GM23338 (cell line): ENCODE data around the gene TFEB. TPM values are rescaled to one million over a fixed set of nuclear protein-coding genes. Genes with fewer than 3 reads are reported as not detected.

Experiments used
- ATAC-seq: fragments of 200-7000 bp; cut with Tn5 transposase; 3 replicates; pipeline ENCODE4 v1.9.1; 2020
- DNase-seq: peaks from one replicate; pipeline ENCODE4 v3.0.0-alpha.2; 2015; ENCODE audit warnings: low spot score
- H2AFZ ChIP-seq: fragments of 200-600 bp; sonication (generic); 2 replicates; pipeline ENCODE4 v1.8.0; 2016; ENCODE audit warnings: antibody characterized with exemption, mild to moderate bottlenecking, moderate library complexity
- H3F3A ChIP-seq: fragments of 200-600 bp; sonication (generic); replicated peaks from 2 replicates; pipeline ENCODE4 v1.8.0; 2017; ENCODE audit warnings: antibody characterized with exemption, mixed run types, low read depth
- H3K27ac ChIP-seq: fragments of 200-600 bp; sonication (generic); 2 replicates; pipeline ENCODE4 v1.6.1; 2016; ENCODE audit warnings: low read depth
- H3K27me3 ChIP-seq: fragments of 200-600 bp; sonication (generic); 2 replicates; pipeline ENCODE4 v1.8.0; 2016; ENCODE audit warnings: mild to moderate bottlenecking, mixed run types, moderate library complexity; ENCODE audit not compliant: insufficient read depth
- H3K36me3 ChIP-seq: fragments of 200-600 bp; sonication (generic); 2 replicates; pipeline ENCODE4 v1.8.0; 2016; ENCODE audit warnings: mild to moderate bottlenecking; ENCODE audit not compliant: insufficient read depth
- H3K4me1 ChIP-seq: fragments of 200-600 bp; sonication (generic); 2 replicates; pipeline ENCODE4 v1.8.0; 2016; ENCODE audit warnings: mild to moderate bottlenecking, moderate library complexity; ENCODE audit not compliant: insufficient read depth
- H3K4me2 ChIP-seq: fragments of 200-600 bp; sonication (generic); 2 replicates; pipeline ENCODE4 v1.7.1; 2017; ENCODE audit warnings: mixed run types
- H3K4me3 ChIP-seq: fragments of 200-600 bp; sonication (generic); 2 replicates; pipeline ENCODE4 v1.6.1; 2016; ENCODE audit warnings: mixed run types
- H3K79me2 ChIP-seq: fragments of 200-600 bp; sonication (generic); replicated peaks from 2 replicates; pipeline ENCODE4 v1.8.0; 2017; ENCODE audit warnings: mild to moderate bottlenecking; ENCODE audit not compliant: insufficient read depth
- H3K9me2 ChIP-seq: fragments of 200-600 bp; sonication (generic); 2 replicates; pipeline ENCODE4 v1.8.0; 2017; ENCODE audit not compliant: insufficient read depth
- H4K20me1 ChIP-seq: fragments of 200-600 bp; sonication (generic); replicated peaks from 2 replicates; pipeline ENCODE4 v1.8.0; 2017; ENCODE audit warnings: mild to moderate bottlenecking; ENCODE audit not compliant: insufficient read depth
- H3K27ac Mint-ChIP-seq: 2 replicates; pipeline ENCODE4 v1.8.0; 2020; ENCODE audit warnings: inconsistent platforms, mild to moderate bottlenecking, moderate library complexity, mixed read lengths
- H3K27me3 Mint-ChIP-seq: 3 replicates; pipeline ENCODE4 v1.8.0; 2022; ENCODE audit warnings: low read depth, mild to moderate bottlenecking, moderate library complexity, mixed read lengths, inconsistent platforms; ENCODE audit not compliant: insufficient read depth, poor library complexity
- H3K36me3 Mint-ChIP-seq: 3 replicates; pipeline ENCODE4 v1.8.0; 2021; ENCODE audit warnings: low read depth, mild to moderate bottlenecking, inconsistent platforms, moderate library complexity, mixed read lengths
- H3K4me1 Mint-ChIP-seq: 3 replicates; pipeline ENCODE4 v1.8.0; 2020; ENCODE audit warnings: mild to moderate bottlenecking, inconsistent platforms, mixed read lengths
- H3K4me3 Mint-ChIP-seq: 3 replicates; pipeline ENCODE4 v1.8.0; 2021; ENCODE audit warnings: moderate library complexity, mild to moderate bottlenecking, inconsistent platforms, mixed read lengths
- H3K9me3 Mint-ChIP-seq: 3 replicates; pipeline ENCODE4 v1.8.0; 2020; ENCODE audit warnings: moderate library complexity, mild to moderate bottlenecking, inconsistent platforms, mixed read lengths
- CREB1 ChIP-seq: fragments of 250-450 bp; sonication (Bioruptor Pico); IDR thresholded peaks from 2 replicates; pipeline ENCODE4 v1.5.0; 2020; ENCODE audit warnings: low read depth, mild to moderate bottlenecking, moderate library complexity
- EZH2 ChIP-seq: fragments of 200-600 bp; sonication (generic); IDR thresholded peaks from one replicate; pipeline ENCODE4 v1.8.0; 2017; ENCODE audit warnings: antibody characterized with exemption, mild to moderate bottlenecking, low read depth; ENCODE audit not compliant: unreplicated experiment
- EZH2phosphoT487 ChIP-seq: fragments of 200-600 bp; sonication (generic); IDR thresholded peaks from one replicate; pipeline ENCODE4 v1.8.1; 2018; ENCODE audit warnings: antibody characterized with exemption; ENCODE audit not compliant: unreplicated experiment
- JUNB ChIP-seq: IDR thresholded peaks from one replicate; pipeline ENCODE4 v1.6.1; 2016; ENCODE audit warnings: antibody characterized with exemption; ENCODE audit not compliant: unreplicated experiment
- NANOG ChIP-seq: IDR thresholded peaks from 2 replicates; pipeline ENCODE4 v1.6.1; 2016; ENCODE audit warnings: antibody characterized with exemption, borderline replicate concordance
- POLR2AphosphoS5 ChIP-seq: IDR thresholded peaks from 2 replicates; pipeline ENCODE4 v1.6.1; 2016; ENCODE audit warnings: antibody characterized with exemption, low read depth
- STAT1 ChIP-seq: IDR thresholded peaks from one replicate; pipeline ENCODE4 v1.6.1; 2016; ENCODE audit warnings: antibody characterized with exemption; ENCODE audit not compliant: unreplicated experiment
- ZNF114 ChIP-seq: fragments of 250-450 bp; sonication (Bioruptor Pico); IDR thresholded peaks from 2 replicates; pipeline ENCODE4 v1.5.0; 2020; ENCODE audit warnings: mild to moderate bottlenecking, moderate library complexity
- ZNF331 ChIP-seq: fragments of 250-450 bp; sonication (Bioruptor Pico); IDR thresholded peaks from 2 replicates; pipeline ENCODE4 v1.5.0; 2020; ENCODE audit warnings: low read depth, mild to moderate bottlenecking, moderate library complexity
- polyA plus RNA-seq: library from polyadenylated mRNA; unstranded; fragments of >200 nt; fragmentation: Nextera tagmentation; extraction: Ambion mirVana; gene quantifications from 2 replicates; pipeline ENCODE4 v1.2.1, GENCODE V29; 2016
- total RNA-seq: library from RNA; depleted of rRNA; stranded (reverse); fragments of >200 nt; shearing (Covaris generic); gene quantifications from 2 replicates; pipeline ENCODE4 v1.2.3, GENCODE V29; 2014
- TF ChIP-seq, protein P1 (sequence below), 2 experiments: fragments of 200-600 bp in 1 of 2; sonication (generic) in 1 of 2; conservative IDR thresholded peaks; 2 replicates each; pipeline versions ENCODE4 v1.5.1 to v1.6.1; 2016 to 2017; ENCODE audit warnings: antibody characterized with exemption in 2 of 2, low read depth in 2 of 2, mild to moderate bottlenecking in 2 of 2, moderate library complexity in 1 of 2
- TF ChIP-seq, protein P2 (sequence below): IDR thresholded peaks from 2 replicates; pipeline ENCODE4 v1.6.1; 2016; ENCODE audit warnings: antibody characterized with exemption
- TF ChIP-seq, protein P3 (sequence below): IDR thresholded peaks from one replicate; pipeline ENCODE4 v1.6.1; 2018; ENCODE audit warnings: antibody characterized with exemption; ENCODE audit not compliant: unreplicated experiment

The TFEB gene
- total and polyA plus RNA-seq, 2 experiments from 2014 or later, result 1.3 to 4.3 TPM

DNA sequence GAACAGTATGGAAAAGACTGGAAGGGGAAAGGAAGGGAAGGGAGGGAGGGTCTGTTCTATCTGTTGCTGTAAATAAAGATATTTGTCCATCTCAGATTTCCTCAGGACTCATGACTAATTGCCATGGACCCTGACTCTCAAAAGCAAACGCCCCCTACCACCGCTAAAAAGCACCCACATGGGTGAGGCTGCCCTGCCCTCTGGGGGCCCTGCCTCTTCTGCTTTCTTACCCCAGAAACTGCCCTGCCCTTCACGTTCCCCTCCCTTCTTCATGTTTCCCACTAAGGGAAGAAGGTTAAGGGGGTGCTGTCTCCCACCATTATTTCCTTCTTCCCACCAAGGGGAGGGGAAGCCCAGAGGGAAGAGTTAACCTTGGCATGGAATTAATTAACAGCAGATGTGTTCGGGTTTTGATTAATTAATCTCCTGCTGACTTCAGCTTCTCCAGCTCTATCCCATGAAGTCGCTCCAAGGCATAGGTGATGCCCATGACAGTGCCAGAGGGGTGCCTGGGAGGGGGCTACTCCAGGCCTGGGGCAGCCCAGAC is 81.2 kb downstream of the TFEB start:
- Histone ChIP-seq H3K27me3 (no peaks in the 10 kb centered on the region), H3K4me1 (peaks cover 3% of the 10 kb centered on the region; the same call in 1 of the 2 replicates), H3F3A (no peaks in the 10 kb centered on the region), H3K4me3 (no peak overlapping the region), H3K4me2 (no peak overlapping the region), H3K27ac (no peak overlapping the region), H4K20me1 (no peaks in the 10 kb centered on the region), H3K9me2 (no peaks in the 10 kb centered on the region), H3K79me2 (no peaks in the 10 kb centered on the region), H3K36me3 (no peaks in the 10 kb centered on the region), H2AFZ (no peak overlapping the region)
- no peak for DNase-seq
- TF ChIP-seq, protein P1, sequence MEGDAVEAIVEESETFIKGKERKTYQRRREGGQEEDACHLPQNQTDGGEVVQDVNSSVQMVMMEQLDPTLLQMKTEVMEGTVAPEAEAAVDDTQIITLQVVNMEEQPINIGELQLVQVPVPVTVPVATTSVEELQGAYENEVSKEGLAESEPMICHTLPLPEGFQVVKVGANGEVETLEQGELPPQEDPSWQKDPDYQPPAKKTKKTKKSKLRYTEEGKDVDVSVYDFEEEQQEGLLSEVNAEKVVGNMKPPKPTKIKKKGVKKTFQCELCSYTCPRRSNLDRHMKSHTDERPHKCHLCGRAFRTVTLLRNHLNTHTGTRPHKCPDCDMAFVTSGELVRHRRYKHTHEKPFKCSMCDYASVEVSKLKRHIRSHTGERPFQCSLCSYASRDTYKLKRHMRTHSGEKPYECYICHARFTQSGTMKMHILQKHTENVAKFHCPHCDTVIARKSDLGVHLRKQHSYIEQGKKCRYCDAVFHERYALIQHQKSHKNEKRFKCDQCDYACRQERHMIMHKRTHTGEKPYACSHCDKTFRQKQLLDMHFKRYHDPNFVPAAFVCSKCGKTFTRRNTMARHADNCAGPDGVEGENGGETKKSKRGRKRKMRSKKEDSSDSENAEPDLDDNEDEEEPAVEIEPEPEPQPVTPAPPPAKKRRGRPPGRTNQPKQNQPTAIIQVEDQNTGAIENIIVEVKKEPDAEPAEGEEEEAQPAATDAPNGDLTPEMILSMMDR (conservative IDR thresholded peaks at IDR 0.05; ENCODE audit: low read depth in 2 of 2), result peak in 1 of 2 experiments; percentile 10; a peak in 1 of 4 replicates
- no peak for TF ChIP-seq STAT1
- Mint-ChIP-seq H3K27ac (no peak overlapping the region), H3K4me1 (peaks cover 25% of the 10 kb centered on the region), H3K9me3 (no peaks in the 10 kb centered on the region; the same call in 2 of the 3 replicates), H3K4me3 (no peak overlapping the region), H3K27me3 (peaks cover 19% of the 10 kb centered on the region), H3K36me3 (peaks cover 29% of the 10 kb centered on the region)
- no peak for ATAC-seq

- no peak for ATAC-seq
- H3K27me3 ChIP-seq, result no peaks in the 10 kb centered on the region
- H3K4me3 Mint-ChIP-seq, result no peak overlapping the region
- H4K20me1 ChIP-seq, result no peaks in the 10 kb centered on the region
- no peak overlapping the region for H3K4me2 ChIP-seq
- no peak overlapping the region for H3K27ac ChIP-seq
- no peaks in the 10 kb centered on the region for H3F3A ChIP-seq
- no peaks in the 10 kb centered on the region for H3K36me3 ChIP-seq
- H3K27ac Mint-ChIP-seq, result no peak overlapping the region
- H3K36me3 Mint-ChIP-seq, result peaks cover 31% of the 10 kb centered on the region
- no peaks in the 10 kb centered on the region; the same call in 2 of the 3 replicates for H3K9me3 Mint-ChIP-seq
- H3K4me1 ChIP-seq, result peaks cover 3% of the 10 kb centered on the region; the same call in 1 of the 2 replicates
- no peak for DNase-seq
- no peaks in the 10 kb centered on the region for H3K79me2 ChIP-seq
- no peak overlapping the region for H3K4me3 ChIP-seq
- no peaks in the 10 kb centered on the region for H3K9me2 ChIP-seq
- no peak overlapping the region for H2AFZ ChIP-seq
- H3K4me1 Mint-ChIP-seq, result peaks cover 25% of the 10 kb centered on the region
- peaks cover 16% of the 10 kb centered on the region for H3K27me3 Mint-ChIP-seq
- TF ChIP-seq, protein P2, sequence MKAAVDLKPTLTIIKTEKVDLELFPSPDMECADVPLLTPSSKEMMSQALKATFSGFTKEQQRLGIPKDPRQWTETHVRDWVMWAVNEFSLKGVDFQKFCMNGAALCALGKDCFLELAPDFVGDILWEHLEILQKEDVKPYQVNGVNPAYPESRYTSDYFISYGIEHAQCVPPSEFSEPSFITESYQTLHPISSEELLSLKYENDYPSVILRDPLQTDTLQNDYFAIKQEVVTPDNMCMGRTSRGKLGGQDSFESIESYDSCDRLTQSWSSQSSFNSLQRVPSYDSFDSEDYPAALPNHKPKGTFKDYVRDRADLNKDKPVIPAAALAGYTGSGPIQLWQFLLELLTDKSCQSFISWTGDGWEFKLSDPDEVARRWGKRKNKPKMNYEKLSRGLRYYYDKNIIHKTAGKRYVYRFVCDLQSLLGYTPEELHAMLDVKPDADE, result no peak
- TF ChIP-seq EZH2 (no peak), JUNB (no peak), EZH2phosphoT487 (no peak), CREB1 (no peak), STAT1 (no peak), ZNF114 (CRISPR knock-in tag) (no peak), NANOG (no peak), ZNF331 (no peak), POLR2AphosphoS5 (no peak)
- TF ChIP-seq, protein P3, sequence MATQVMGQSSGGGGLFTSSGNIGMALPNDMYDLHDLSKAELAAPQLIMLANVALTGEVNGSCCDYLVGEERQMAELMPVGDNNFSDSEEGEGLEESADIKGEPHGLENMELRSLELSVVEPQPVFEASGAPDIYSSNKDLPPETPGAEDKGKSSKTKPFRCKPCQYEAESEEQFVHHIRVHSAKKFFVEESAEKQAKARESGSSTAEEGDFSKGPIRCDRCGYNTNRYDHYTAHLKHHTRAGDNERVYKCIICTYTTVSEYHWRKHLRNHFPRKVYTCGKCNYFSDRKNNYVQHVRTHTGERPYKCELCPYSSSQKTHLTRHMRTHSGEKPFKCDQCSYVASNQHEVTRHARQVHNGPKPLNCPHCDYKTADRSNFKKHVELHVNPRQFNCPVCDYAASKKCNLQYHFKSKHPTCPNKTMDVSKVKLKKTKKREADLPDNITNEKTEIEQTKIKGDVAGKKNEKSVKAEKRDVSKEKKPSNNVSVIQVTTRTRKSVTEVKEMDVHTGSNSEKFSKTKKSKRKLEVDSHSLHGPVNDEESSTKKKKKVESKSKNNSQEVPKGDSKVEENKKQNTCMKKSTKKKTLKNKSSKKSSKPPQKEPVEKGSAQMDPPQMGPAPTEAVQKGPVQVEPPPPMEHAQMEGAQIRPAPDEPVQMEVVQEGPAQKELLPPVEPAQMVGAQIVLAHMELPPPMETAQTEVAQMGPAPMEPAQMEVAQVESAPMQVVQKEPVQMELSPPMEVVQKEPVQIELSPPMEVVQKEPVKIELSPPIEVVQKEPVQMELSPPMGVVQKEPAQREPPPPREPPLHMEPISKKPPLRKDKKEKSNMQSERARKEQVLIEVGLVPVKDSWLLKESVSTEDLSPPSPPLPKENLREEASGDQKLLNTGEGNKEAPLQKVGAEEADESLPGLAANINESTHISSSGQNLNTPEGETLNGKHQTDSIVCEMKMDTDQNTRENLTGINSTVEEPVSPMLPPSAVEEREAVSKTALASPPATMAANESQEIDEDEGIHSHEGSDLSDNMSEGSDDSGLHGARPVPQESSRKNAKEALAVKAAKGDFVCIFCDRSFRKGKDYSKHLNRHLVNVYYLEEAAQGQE, result no peak
- TF ChIP-seq, protein P1 (conservative IDR thresholded peaks at IDR 0.05; ENCODE audit: low read depth in 2 of 2), result no peak
Measured at GRCh38 chr6:41653691-41654090, 81.7 kb downstream of the TFEB start.
